Ectodermal cell (in vitro differentiated cells): ENCODE measurements around the gene CENPO.
"Not testable (repeated sequence)": the region's sequence is repeated elsewhere in the genome, so short reads cannot be mapped to it uniquely, and the experiment has no call there.

Experiments used
- H3K27ac ChIP-seq: 2 replicates; pipeline ENCODE4 v1.7.0; 2013; ENCODE audit warnings: mild to moderate bottlenecking, low read depth, low read length; ENCODE audit not compliant: insufficient read depth, poor library complexity, severe bottlenecking
- H3K27me3 ChIP-seq: 2 replicates; pipeline ENCODE4 v1.7.0; 2013; ENCODE audit warnings: mild to moderate bottlenecking, low read length; ENCODE audit not compliant: insufficient read depth, control insufficient read depth, poor library complexity, severe bottlenecking
- H3K36me3 ChIP-seq: one replicate; pipeline ENCODE4 v1.7.0; 2013; ENCODE audit warnings: low read length; ENCODE audit not compliant: control insufficient read depth, insufficient read depth
- H3K4me1 ChIP-seq: one replicate; pipeline ENCODE4 v1.7.0; 2013; ENCODE audit warnings: low read length; ENCODE audit not compliant: control insufficient read depth, insufficient read depth
- H3K4me3 ChIP-seq: 2 replicates; pipeline ENCODE4 v1.7.0; 2013; ENCODE audit warnings: low read depth, low read length, control low read depth; ENCODE audit not compliant: insufficient read depth
- H3K9me3 ChIP-seq: 2 replicates; pipeline ENCODE4 v1.7.0; 2013; ENCODE audit warnings: mild to moderate bottlenecking, low read length, moderate library complexity; ENCODE audit not compliant: control insufficient read depth
- WGBS, 2 experiments: methylation state at CpG; one replicate each; pipeline ENCODE4 v1.1.7; 2013; ENCODE audit warnings: missing lambda C conversion rate in 2 of 2; 5-methylcytosine and 5-hydroxymethylcytosine counted together

CENPO gene

GRCh38 chr2:24830351-24830750 lies 37.1 kb downstream of the CENPO start:
- H3K4me3 ChIP-seq, result no peak overlapping the region
- 91% methylated on average over 5 of the region's 5 CpGs for WGBS, 2 experiments
- no peaks in the 10 kb centered on the region for H3K9me3 ChIP-seq
- H3K27ac ChIP-seq, result no peak overlapping the region
- H3K36me3 ChIP-seq, result peaks cover 6% of the 10 kb centered on the region
- no peaks in the 10 kb centered on the region for H3K27me3 ChIP-seq
- peaks cover 21% of the 10 kb centered on the region for H3K4me1 ChIP-seq

GRCh38 chr2:24830786-24831185 lies 37.6 kb downstream of the CENPO start:
- 95 to 96% methylated on average over 12 of the region's 12 CpGs for WGBS, 2 experiments
- Histone ChIP-seq H3K27ac (no peak overlapping the region), H3K4me3 (no peak overlapping the region), H3K27me3 (no peaks in the 10 kb centered on the region), H3K4me1 (peaks cover 21% of the 10 kb centered on the region), H3K9me3 (no peaks in the 10 kb centered on the region), H3K36me3 (peaks cover 6% of the 10 kb centered on the region)

- H3K27ac ChIP-seq, result no peak overlapping the region
- no peaks in the 10 kb centered on the region for H3K9me3 ChIP-seq
- 77 to 81% methylated on average over 18 of the region's 18 CpGs for WGBS, 2 experiments
- H3K4me3 ChIP-seq, result no peak overlapping the region
- H3K36me3 ChIP-seq, result peaks cover 10% of the 10 kb centered on the region
- no peaks in the 10 kb centered on the region for H3K27me3 ChIP-seq
- peaks cover 21% of the 10 kb centered on the region for H3K4me1 ChIP-seq
Observed at GRCh38 chr2:24831221-24832072, 38.2 kb downstream of the CENPO start.

- no peaks in the 10 kb centered on the region for H3K27me3 ChIP-seq
- peaks cover 13% of the 10 kb centered on the region for H3K36me3 ChIP-seq
- H3K9me3 ChIP-seq, result no peaks in the 10 kb centered on the region
- peaks cover 21% of the 10 kb centered on the region for H3K4me1 ChIP-seq
- H3K27ac ChIP-seq, result peak overlapping the region; percentile 60
- WGBS, 2 experiments, result 20 to 25% methylated on average over 14 of the region's 14 CpGs
- H3K4me3 ChIP-seq, result no peak overlapping the region
Observed at GRCh38 chr2:24832073-24832461, 38.8 kb downstream of the CENPO start.

- H3K4me1 ChIP-seq, result peaks cover 21% of the 10 kb centered on the region
- 72 to 74% methylated on average over 9 of the region's 9 CpGs for WGBS, 2 experiments
- peaks cover 13% of the 10 kb centered on the region for H3K36me3 ChIP-seq
- H3K27ac ChIP-seq, result peak overlapping the region; percentile 60
- H3K9me3 ChIP-seq, result no peaks in the 10 kb centered on the region
- H3K4me3 ChIP-seq, result no peak overlapping the region
- no peaks in the 10 kb centered on the region for H3K27me3 ChIP-seq
Observed at GRCh38 chr2:24832521-24832920, 39.3 kb downstream of the CENPO start.

GRCh38 chr2:24832931-24833701 lies 39.9 kb downstream of the CENPO start:
- H3K36me3 ChIP-seq, result peaks cover 13% of the 10 kb centered on the region
- no peak overlapping the region for H3K4me3 ChIP-seq
- no peaks in the 10 kb centered on the region for H3K9me3 ChIP-seq
- WGBS, 2 experiments, result 48 to 53% methylated on average over 22 of the region's 22 CpGs
- H3K27me3 ChIP-seq, result no peaks in the 10 kb centered on the region
- H3K4me1 ChIP-seq, result peaks cover 21% of the 10 kb centered on the region
- peak overlapping the region; percentile 60 for H3K27ac ChIP-seq

- Histone ChIP-seq H3K27ac (no peak overlapping the region), H3K9me3 (no peaks in the 10 kb centered on the region), H3K4me1 (peaks cover 21% of the 10 kb centered on the region), H3K36me3 (peaks cover 13% of the 10 kb centered on the region), H3K4me3 (no peak overlapping the region), H3K27me3 (no peaks in the 10 kb centered on the region)
- 94 to 95% methylated on average over 32 of the region's 32 CpGs for WGBS, 2 experiments
Observed at GRCh38 chr2:24833821-24834732, 40.9 kb downstream of the CENPO start.

- Histone ChIP-seq H3K27ac (no peak overlapping the region), H3K9me3 (no peaks in the 10 kb centered on the region), H3K36me3 (peaks cover 13% of the 10 kb centered on the region), H3K27me3 (no peaks in the 10 kb centered on the region), H3K4me3 (no peak overlapping the region), H3K4me1 (peaks cover 21% of the 10 kb centered on the region)
- WGBS, 2 experiments, result 94 to 96% methylated on average over 20 of the region's 20 CpGs
Observed at GRCh38 chr2:24834733-24835395, 41.6 kb downstream of the CENPO start.

- not testable (repeated sequence) for H3K27me3 ChIP-seq, H3K9me3 ChIP-seq, H3K4me3 ChIP-seq, H3K27ac ChIP-seq
- Histone ChIP-seq H3K36me3 (peaks cover 13% of the 10 kb centered on the region), H3K4me1 (peaks cover 21% of the 10 kb centered on the region)
- WGBS, 2 experiments, result 79 to 89% methylated on average over 8 of the region's 8 CpGs
Observed at GRCh38 chr2:24835411-24835810, 42.2 kb downstream of the CENPO start.
